ENCODE results near the gene STK38L. TPM values are rescaled to one million over a fixed set of nuclear protein-coding genes. Genes with fewer than 3 reads are reported as not detected.

The STK38L gene
- total and polyA plus RNA-seq, 2 of the 8 experiments (the other 6 are each of a cell fraction or from before 2014, with no cell fraction given) = 8.1 to 63.6 TPM

DNA sequence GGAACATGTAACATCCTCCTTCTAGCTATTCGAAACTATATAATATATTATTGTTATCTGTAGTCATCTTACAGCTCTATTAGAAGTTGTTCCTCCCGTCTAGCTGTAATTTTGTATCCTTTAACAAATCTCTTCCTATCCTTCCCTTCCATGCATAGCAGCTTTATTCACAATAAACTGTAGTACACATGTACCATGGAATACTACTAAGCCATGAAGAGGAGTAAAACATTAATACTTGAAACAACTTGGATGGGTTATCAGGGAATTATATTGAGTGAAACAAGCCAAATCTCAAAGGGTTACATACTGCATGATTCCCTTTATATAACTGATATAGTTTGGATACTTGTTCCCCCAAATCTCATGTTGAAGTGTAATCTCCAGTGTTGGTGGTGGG, 33.9 kb upstream of the STK38L start:
- Histone ChIP-seq H3K27me3 (replicated peaks in 1 of 4; ENCODE audit: control insufficient read depth in 3 of 4, extremely low read depth in 1 of 4, insufficient read depth in 3 of 4, low read length in 3 of 4) (no peaks in the 10 kb centered on the region), H2BK5ac (ENCODE audit: low read depth, low read length) (no peak overlapping the region), H2AFZ (ENCODE audit: low read length) (no peak overlapping the region), H4K8ac (ENCODE audit: extremely low read depth, insufficient read depth, low read length) (no peak overlapping the region), H3K4me3 (ENCODE audit: extremely low read depth in 1 of 4, insufficient read depth in 2 of 4, low read depth in 3 of 4, low read length in 4 of 4) (no peak overlapping the region), H2BK12ac (ENCODE audit: low read depth, low read length) (no peak overlapping the region), H3K4ac (replicated peaks; ENCODE audit: insufficient read length, low read depth, low read length) (no peak overlapping the region), H3K4me2 (ENCODE audit: insufficient read depth in 1 of 2, low read depth in 2 of 2, low read length in 2 of 2) (no peak overlapping the region), H4K5ac (ENCODE audit: insufficient read length, low read depth, low read length) (no peak overlapping the region), H3K9me3 (ENCODE audit: insufficient read depth in 2 of 2, low read depth in 1 of 2, low read length in 1 of 2) (no peaks in the 10 kb centered on the region; a peak in 1 of 4 replicates), H3K56ac (replicated peaks; ENCODE audit: insufficient read length, low read depth, low read length) (no peak overlapping the region), H3K27ac (ENCODE audit: low read depth, low read length) (no peak overlapping the region), H2BK20ac (ENCODE audit: low read length) (no peak overlapping the region), H2BK120ac (replicated peaks; ENCODE audit: low read depth, low read length) (no peak overlapping the region), H2AK5ac (ENCODE audit: low read depth, low read length) (no peak overlapping the region), H3K23me2 (ENCODE audit: low read depth, low read length) (no peaks in the 10 kb centered on the region), H3K18ac (ENCODE audit: extremely low read depth, low read length) (no peak overlapping the region), H3K4me1 (replicated peaks in 1 of 4; ENCODE audit: control insufficient read depth in 3 of 4, insufficient read depth in 4 of 4, low read length in 3 of 4) (no peaks in the 10 kb centered on the region), H3K79me2 (ENCODE audit: control insufficient read depth in 1 of 2, insufficient read depth in 2 of 2, low read length in 2 of 2) (no peaks in the 10 kb centered on the region), H4K91ac (replicated peaks; ENCODE audit: insufficient read length, low read length) (no peak overlapping the region), H3K36me3 (ENCODE audit: control insufficient read depth in 2 of 4, insufficient read depth in 4 of 4, low read length in 3 of 4) (no peaks in the 10 kb centered on the region), H3K14ac (ENCODE audit: insufficient read length) (no peak overlapping the region), H3K9ac (replicated peaks in 1 of 4; ENCODE audit: extremely low read depth in 1 of 4, low read depth in 3 of 4, low read length in 3 of 4) (no peak overlapping the region), H3K23ac (ENCODE audit: insufficient read length) (no peak overlapping the region), H3K79me1 (ENCODE audit: low read depth, low read length) (no peaks in the 10 kb centered on the region), H4K20me1 (replicated peaks in 1 of 2; ENCODE audit: control insufficient read depth in 1 of 2, insufficient read depth in 2 of 2, low read length in 2 of 2) (no peaks in the 10 kb centered on the region), H2BK15ac (ENCODE audit: low read length) (no peak overlapping the region)
- TF ChIP-seq SAP30 (IDR thresholded peaks at IDR 0.05; ENCODE audit: insufficient read depth, insufficient replicate concordance, low read length) (no peak), E2F6 (IDR thresholded peaks at IDR 0.05) (no peak), NANOG (IDR thresholded peaks at IDR 0.05; ENCODE audit: insufficient read depth, low read depth, low read length, poor library complexity, severe bottlenecking) (no peak), CTBP2 (IDR thresholded peaks at IDR 0.05; ENCODE audit: borderline replicate concordance, insufficient read depth, insufficient read length, low read length) (no peak), GTF2F1 (IDR thresholded peaks at IDR 0.05; ENCODE audit: borderline replicate concordance, low read depth, low read length) (no peak), CHD2 (IDR thresholded peaks at IDR 0.05; ENCODE audit: low read length) (no peak), EP300 (IDR thresholded peaks at IDR 0.05; ENCODE audit: borderline replicate concordance in 1 of 2, low read depth in 2 of 2, low read length in 2 of 2) (no peak), YY1 (IDR thresholded peaks at IDR 0.05; ENCODE audit: low read depth, low read length) (no peak), BCL11A (IDR thresholded peaks at IDR 0.05; ENCODE audit: low read depth in 2 of 2, low read length in 2 of 2) (no peak)
- ChIA-PET POLR2A (ENCODE audit: partially characterized antibody) (no interaction called here), CTCF (ENCODE audit: partially characterized antibody) (no interaction called here)
- FAIRE-seq (no peak), DNase-seq (ENCODE audit: low read depth in 1 of 2, low spot score in 2 of 2) (no peak)
- WGBS, 2 experiments (ENCODE audit: extremely low coverage in 1 of 2, insufficient coverage in 1 of 2, insufficient read length in 1 of 2, insufficient replicate concordance in 2 of 2, low coverage in 1 of 2, low lambda C conversion rate in 2 of 2, missing lambda C conversion rate in 1 of 2) = 79% methylated on average over 2 of the region's 2 CpGs; no CpG with 5 or more reads in 1 of the 2 experiments

Data from H1 (cell line).